HepG2 (cell line): ENCODE results near the gene ORC6. TPM values are rescaled to one million over a fixed set of nuclear protein-coding genes. Genes with fewer than 3 reads are reported as not detected.

Experiments used
- FOXP1 ChIP-seq, 2 experiments: fragments of 450-650 bp in 1 of 2; IDR thresholded peaks; 2 replicates each; pipeline ENCODE4 v1.6.1; 2017 to 2018; ENCODE audit warnings: antibody characterized with exemption in 1 of 2
- GTF3A ChIP-seq: sonication (generic); formaldehyde crosslinking; conservative IDR thresholded peaks from 2 replicates; pipeline ENCODE4 v1.4.0; 2020; ENCODE audit warnings: mild to moderate bottlenecking, missing genetic modification reagents
- HOXA3 ChIP-seq: sonication (generic); formaldehyde crosslinking; IDR thresholded peaks from 2 replicates; pipeline ENCODE4 v1.5.0; 2020; ENCODE audit warnings: missing genetic modification reagents
- KLF11 ChIP-seq: IDR thresholded peaks from 2 replicates; pipeline ENCODE4 v1.6.1; 2016; ENCODE audit warnings: missing compliant biosample characterization
- KLF13 ChIP-seq: sonication (generic); formaldehyde crosslinking; IDR thresholded peaks from 2 replicates; pipeline ENCODE4 v1.4.0; 2020; ENCODE audit warnings: mild to moderate bottlenecking, missing genetic modification reagents
- NFIC ChIP-seq: IDR thresholded peaks from 2 replicates; pipeline ENCODE4 v1.6.1; 2012; ENCODE audit warnings: mild to moderate bottlenecking, low read length, inconsistent platforms
- POGK ChIP-seq: sonication (generic); formaldehyde crosslinking; conservative IDR thresholded peaks from 2 replicates; pipeline ENCODE4 v1.8.0; 2022; ENCODE audit warnings: mild to moderate bottlenecking, moderate library complexity, missing genetic modification reagents
- SIX4 ChIP-seq: sonication (generic); formaldehyde crosslinking; IDR thresholded peaks from 2 replicates; pipeline ENCODE4 v1.4.0; 2020; ENCODE audit warnings: missing genetic modification reagents
- SOX13 ChIP-seq, 3 experiments: fragments of 450-650 bp in 1 of 3; sonication (generic) in 1 of 3; formaldehyde crosslinking in 1 of 3; IDR thresholded peaks in 2 of 3; conservative IDR thresholded peaks in 1 of 3; 2 replicates each; pipeline versions ENCODE4 v1.5.0 to v1.6.1; 2016 to 2020; ENCODE audit warnings: antibody characterized with exemption in 1 of 3, mild to moderate bottlenecking in 1 of 3, missing compliant biosample characterization in 1 of 3, missing genetic modification reagents in 1 of 3, moderate library complexity in 1 of 3
- ZBTB42 ChIP-seq: sonication (generic); formaldehyde crosslinking; IDR thresholded peaks from 2 replicates; pipeline ENCODE4 v1.5.0; 2020; ENCODE audit warnings: mild to moderate bottlenecking, missing genetic modification reagents
- ZNF256 ChIP-seq: sonication (generic); formaldehyde crosslinking; conservative IDR thresholded peaks from 2 replicates; pipeline ENCODE4 v1.4.0; 2020; ENCODE audit warnings: missing genetic modification reagents
- ZNF468 ChIP-seq: sonication (generic); formaldehyde crosslinking; IDR thresholded peaks from 2 replicates; pipeline ENCODE4 v1.8.0; 2022; ENCODE audit warnings: mild to moderate bottlenecking, moderate library complexity, missing genetic modification reagents
- ZNF569 ChIP-seq: sonication (generic); formaldehyde crosslinking; IDR thresholded peaks from 2 replicates; pipeline ENCODE4 v1.5.0; 2020; ENCODE audit warnings: mild to moderate bottlenecking, missing genetic modification reagents, moderate library complexity, borderline replicate concordance
- ZNF75D ChIP-seq: sonication (generic); formaldehyde crosslinking; IDR thresholded peaks from 2 replicates; pipeline ENCODE4 v1.8.1; 2023; ENCODE audit warnings: missing genetic modification reagents, mild to moderate bottlenecking, borderline replicate concordance
- ZNF772 ChIP-seq: sonication (generic); formaldehyde crosslinking; IDR thresholded peaks from 2 replicates; pipeline ENCODE4 v1.5.0; 2020; ENCODE audit warnings: mild to moderate bottlenecking, missing genetic modification reagents
- ZNF788 ChIP-seq: sonication (generic); formaldehyde crosslinking; IDR thresholded peaks from 2 replicates; pipeline ENCODE4 v1.5.0; 2020; ENCODE audit warnings: mild to moderate bottlenecking, missing genetic modification reagents, borderline replicate concordance
- polyA plus RNA-seq, 8 experiments: library from polyadenylated mRNA; depleted of rRNA in 3 of 8; stranded (reverse) in 7 of 8; unstranded in 1 of 8; fragments of >200 nt; fragmentation: Illumina TruSeq in 4 of 8; extraction: Trizol in 4 of 8; gene quantifications; 2 replicates each; pipeline versions ENCODE4 v1.2.1 to v1.2.3, GENCODE V29; 2011 to 2016; ENCODE audit warnings: low read depth in 4 of 8, missing spikeins in 1 of 8, mixed read lengths in 1 of 8; ENCODE audit not compliant: insufficient read depth in 1 of 8
- total RNA-seq, 5 experiments: library from RNA; depleted of rRNA; stranded (reverse); fragments of >200 nt; fragmentation: Illumina TruSeq; extraction: Trizol; gene quantifications; 2 replicates each; pipeline ENCODE4 v1.2.3, GENCODE V29; 2016; ENCODE audit warnings: low read depth in 1 of 5
- TF ChIP-seq, protein P1 (sequence below): sonication (generic); formaldehyde crosslinking; IDR thresholded peaks from 2 replicates; pipeline ENCODE4 v1.8.1; 2023; ENCODE audit warnings: mild to moderate bottlenecking, missing genetic modification reagents, borderline replicate concordance
- TF ChIP-seq, protein P2 (sequence below): sonication (generic); formaldehyde crosslinking; IDR thresholded peaks from 2 replicates; pipeline ENCODE4 v1.5.1; 2020; ENCODE audit warnings: mild to moderate bottlenecking, missing genetic modification reagents, borderline replicate concordance
- TF ChIP-seq, protein P3 (sequence below): sonication (generic); formaldehyde crosslinking; IDR thresholded peaks from 2 replicates; pipeline ENCODE4 v1.4.0; 2020; ENCODE audit warnings: missing genetic modification reagents, borderline replicate concordance
- TF ChIP-seq, protein P4 (sequence below): IDR thresholded peaks from 2 replicates; pipeline ENCODE4 v1.6.1; 2018; ENCODE audit warnings: missing genetic modification reagents, mild to moderate bottlenecking, missing compliant biosample characterization
- TF ChIP-seq, protein P5 (sequence below): sonication (generic); IDR thresholded peaks from 2 replicates; pipeline ENCODE4 v1.6.1; 2016; ENCODE audit warnings: low read depth, borderline replicate concordance

ORC6 gene
- total and polyA plus RNA-seq, 2 of the 13 experiments (the other 11 are each of a cell fraction or from before 2014, with no cell fraction given), result 34.2 to 69.8 TPM

DNA sequence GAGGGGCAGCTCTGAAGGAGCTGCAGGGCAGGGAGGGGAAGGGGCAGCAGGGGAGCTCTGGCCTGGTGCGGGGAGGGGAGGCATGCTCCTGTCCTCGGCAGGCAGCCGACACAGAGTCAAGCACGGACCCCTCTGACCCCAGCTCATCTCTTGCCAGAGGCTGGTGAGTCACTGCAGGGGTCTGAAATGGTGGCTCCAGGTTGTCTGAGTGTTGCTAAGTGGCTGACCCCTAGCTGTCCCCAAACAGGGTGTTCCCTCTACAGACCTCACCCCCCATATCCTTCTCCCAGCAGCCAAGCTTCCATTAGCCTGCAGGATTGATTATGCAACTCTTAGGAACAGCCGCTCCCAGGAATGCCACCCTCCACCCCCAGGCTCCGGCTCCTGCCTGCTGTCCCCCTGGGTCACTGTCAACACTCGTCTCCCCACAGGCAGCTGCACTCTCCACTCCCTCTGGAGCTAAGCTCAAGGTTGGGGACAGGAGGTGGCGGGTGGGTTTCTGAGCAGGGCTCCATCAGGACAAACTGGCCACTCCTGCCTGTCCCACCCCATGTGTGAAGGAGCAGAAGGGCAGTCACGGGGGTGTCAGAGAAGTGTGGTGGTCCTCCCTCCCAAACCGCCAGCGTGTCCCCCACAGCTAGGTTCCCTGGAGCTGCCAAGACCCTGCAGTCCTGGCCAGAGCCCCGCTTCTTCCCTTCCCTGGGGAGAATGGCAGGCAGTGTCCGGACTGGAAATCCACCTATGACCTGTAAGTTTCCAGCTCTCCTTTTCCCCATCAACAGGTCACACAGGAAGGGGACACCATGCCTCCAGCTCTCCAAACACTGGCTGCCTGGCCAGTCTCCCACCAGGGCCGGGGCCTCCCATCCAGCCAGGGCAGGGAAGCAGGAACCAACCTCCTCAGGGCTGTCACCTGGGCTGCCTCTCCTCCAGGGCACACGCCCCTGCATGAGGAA lies 57.6 kb downstream of the ORC6 start (continued):
- TF ChIP-seq, protein P1, sequence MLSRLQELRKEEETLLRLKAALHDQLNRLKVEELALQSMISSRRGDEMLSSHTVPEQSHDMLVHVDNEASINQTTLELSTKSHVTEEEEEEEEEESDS (CRISPR knock-in tag), result no peak
- no peak; the same call in 1 of the 2 replicates for TF ChIP-seq SOX13 (IDR thresholded peaks at IDR 0.05)
- peak in 1 of 2 experiments; percentile 39; a peak in 1 of 4 replicates for TF ChIP-seq SOX13 (CRISPR knock-in tag; conservative IDR thresholded peaks at IDR 0.05 in 1 of 2, IDR thresholded peaks at IDR 0.05 in 1 of 2)
- TF ChIP-seq SIX4 (CRISPR knock-in tag), result no peak
- peak; percentile 83; the same call in 1 of the 2 replicates for TF ChIP-seq ZNF772 (CRISPR knock-in tag)
- TF ChIP-seq FOXP1 (IDR thresholded peaks at IDR 0.05), result no peak
- TF ChIP-seq FOXP1 (CRISPR knock-in tag; IDR thresholded peaks at IDR 0.05), result no peak
- TF ChIP-seq, protein P2, sequence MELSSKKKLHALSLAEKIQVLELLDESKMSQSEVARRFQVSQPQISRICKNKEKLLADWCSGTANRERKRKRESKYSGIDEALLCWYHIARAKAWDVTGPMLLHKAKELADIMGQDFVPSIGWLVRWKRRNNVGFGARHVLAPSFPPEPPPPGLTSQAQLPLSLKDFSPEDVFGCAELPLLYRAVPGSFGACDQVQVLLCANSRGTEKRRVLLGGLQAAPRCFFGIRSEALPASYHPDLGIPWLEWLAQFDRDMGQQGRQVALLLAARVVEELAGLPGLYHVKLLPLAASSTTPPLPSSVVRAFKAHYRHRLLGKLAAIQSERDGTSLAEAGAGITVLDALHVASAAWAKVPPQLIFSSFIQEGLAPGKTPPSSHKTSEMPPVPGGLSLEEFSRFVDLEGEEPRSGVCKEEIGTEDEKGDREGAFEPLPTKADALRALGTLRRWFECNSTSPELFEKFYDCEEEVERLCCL (CRISPR knock-in tag), result no peak; the same call in 1 of the 2 replicates
- TF ChIP-seq ZNF468, result no peak
- no peak for TF ChIP-seq ZNF256
- no peak for TF ChIP-seq KLF11
- TF ChIP-seq HOXA3 (CRISPR knock-in tag), result peak; percentile 43; the same call in 1 of the 2 replicates
- TF ChIP-seq, protein P3, sequence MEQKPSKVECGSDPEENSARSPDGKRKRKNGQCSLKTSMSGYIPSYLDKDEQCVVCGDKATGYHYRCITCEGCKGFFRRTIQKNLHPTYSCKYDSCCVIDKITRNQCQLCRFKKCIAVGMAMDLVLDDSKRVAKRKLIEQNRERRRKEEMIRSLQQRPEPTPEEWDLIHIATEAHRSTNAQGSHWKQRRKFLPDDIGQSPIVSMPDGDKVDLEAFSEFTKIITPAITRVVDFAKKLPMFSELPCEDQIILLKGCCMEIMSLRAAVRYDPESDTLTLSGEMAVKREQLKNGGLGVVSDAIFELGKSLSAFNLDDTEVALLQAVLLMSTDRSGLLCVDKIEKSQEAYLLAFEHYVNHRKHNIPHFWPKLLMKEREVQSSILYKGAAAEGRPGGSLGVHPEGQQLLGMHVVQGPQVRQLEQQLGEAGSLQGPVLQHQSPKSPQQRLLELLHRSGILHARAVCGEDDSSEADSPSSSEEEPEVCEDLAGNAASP (CRISPR knock-in tag), result peak; percentile 46; the same call in 1 of the 2 replicates
- no peak for TF ChIP-seq ZNF75D
- no peak for TF ChIP-seq NFIC
- no peak for TF ChIP-seq KLF13 (CRISPR knock-in tag)
- peak; percentile 94 for TF ChIP-seq POGK (CRISPR knock-in tag)
- TF ChIP-seq GTF3A (CRISPR knock-in tag), result 0 out of 2 replicates have a peak, but pooled peaks have one; percentile 20
- no peak for TF ChIP-seq ZNF569 (CRISPR knock-in tag)
- TF ChIP-seq, protein P4, sequence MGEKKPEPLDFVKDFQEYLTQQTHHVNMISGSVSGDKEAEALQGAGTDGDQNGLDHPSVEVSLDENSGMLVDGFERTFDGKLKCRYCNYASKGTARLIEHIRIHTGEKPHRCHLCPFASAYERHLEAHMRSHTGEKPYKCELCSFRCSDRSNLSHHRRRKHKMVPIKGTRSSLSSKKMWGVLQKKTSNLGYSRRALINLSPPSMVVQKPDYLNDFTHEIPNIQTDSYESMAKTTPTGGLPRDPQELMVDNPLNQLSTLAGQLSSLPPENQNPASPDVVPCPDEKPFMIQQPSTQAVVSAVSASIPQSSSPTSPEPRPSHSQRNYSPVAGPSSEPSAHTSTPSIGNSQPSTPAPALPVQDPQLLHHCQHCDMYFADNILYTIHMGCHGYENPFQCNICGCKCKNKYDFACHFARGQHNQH (CRISPR knock-in tag), result peak; percentile 52; the same call in 1 of the 2 replicates
- TF ChIP-seq ZNF788 (CRISPR knock-in tag), result peak; percentile 51; the same call in 1 of the 2 replicates
- no peak for TF ChIP-seq ZBTB42 (CRISPR knock-in tag)
- TF ChIP-seq, protein P5, sequence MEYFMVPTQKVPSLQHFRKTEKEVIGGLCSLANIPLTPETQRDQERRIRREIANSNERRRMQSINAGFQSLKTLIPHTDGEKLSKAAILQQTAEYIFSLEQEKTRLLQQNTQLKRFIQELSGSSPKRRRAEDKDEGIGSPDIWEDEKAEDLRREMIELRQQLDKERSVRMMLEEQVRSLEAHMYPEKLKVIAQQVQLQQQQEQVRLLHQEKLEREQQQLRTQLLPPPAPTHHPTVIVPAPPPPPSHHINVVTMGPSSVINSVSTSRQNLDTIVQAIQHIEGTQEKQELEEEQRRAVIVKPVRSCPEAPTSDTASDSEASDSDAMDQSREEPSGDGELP, result peak; percentile 35; the same call in 1 of the 2 replicates
